ENCODE measurements around the gene ORM2.
"Not testable (repeated sequence)": the region's sequence is repeated elsewhere in the genome, so short reads cannot be mapped to it uniquely, and the experiment has no call there.

ORM2 gene

GRCh38 chr9:114308361-114308950 is 21.2 kb upstream of the ORM2 start:
- in situ Hi-C loops (cut with HindIII; ENCODE audit: low pct_ligation_motif_present, low pct_unique_long_range_greater_than_20kb, low sequenced_read_pairs) = no loop called here
- no peak for DNase-seq

- DNase-seq = no peak
- in situ Hi-C loops (cut with HindIII; ENCODE audit: low pct_ligation_motif_present, low pct_unique_long_range_greater_than_20kb, low sequenced_read_pairs) = no loop called here
Observed at GRCh38 chr9:114309096-114309495, 20.6 kb upstream of the ORM2 start.

GRCh38 chr9:114310471-114311450 is 18.9 kb upstream of the ORM2 start:
- in situ Hi-C loops (cut with HindIII; ENCODE audit: low pct_ligation_motif_present, low pct_unique_long_range_greater_than_20kb, low sequenced_read_pairs) = no loop called here

GRCh38 chr9:114311571-114312512 is 17.8 kb upstream of the ORM2 start:
- in situ Hi-C loops (cut with HindIII; ENCODE audit: low pct_ligation_motif_present, low pct_unique_long_range_greater_than_20kb, low sequenced_read_pairs) = no loop called here
- DNase-seq = no peak

More at GRCh38 chr9:114310471-114311450, 18.9 kb upstream of the ORM2 start:
- no peak for DNase-seq

GRCh38 chr9:114312513-114312875 is 17.2 kb upstream of the ORM2 start:
- in situ Hi-C loops (cut with HindIII; ENCODE audit: low pct_ligation_motif_present, low pct_unique_long_range_greater_than_20kb, low sequenced_read_pairs) = no loop called here
- DNase-seq = no peak

GRCh38 chr9:114313186-114313585 is 16.5 kb upstream of the ORM2 start:
- DNase-seq = no peak
- in situ Hi-C loops (cut with HindIII; ENCODE audit: low pct_ligation_motif_present, low pct_unique_long_range_greater_than_20kb, low sequenced_read_pairs) = no loop called here

GRCh38 chr9:114314256-114314867 is 15.3 kb upstream of the ORM2 start:
- in situ Hi-C loops (cut with HindIII; ENCODE audit: low pct_ligation_motif_present, low pct_unique_long_range_greater_than_20kb, low sequenced_read_pairs) = no loop called here

GRCh38 chr9:114314881-114315722 is 14.6 kb upstream of the ORM2 start:
- DNase-seq = no peak
- in situ Hi-C loops (cut with HindIII; ENCODE audit: low pct_ligation_motif_present, low pct_unique_long_range_greater_than_20kb, low sequenced_read_pairs) = no loop called here

More at GRCh38 chr9:114314256-114314867, 15.3 kb upstream of the ORM2 start:
- no peak for DNase-seq

- no peak for DNase-seq
- in situ Hi-C loops (cut with HindIII; ENCODE audit: low pct_ligation_motif_present, low pct_unique_long_range_greater_than_20kb, low sequenced_read_pairs) = no loop called here
Observed at GRCh38 chr9:114315723-114316363, 13.8 kb upstream of the ORM2 start.

- in situ Hi-C loops (cut with HindIII; ENCODE audit: low pct_ligation_motif_present, low pct_unique_long_range_greater_than_20kb, low sequenced_read_pairs) = no loop called here
Observed at GRCh38 chr9:114316605-114317230, 13.0 kb upstream of the ORM2 start.

GRCh38 chr9:114317665-114318357 is 11.9 kb upstream of the ORM2 start:
- in situ Hi-C loops (cut with HindIII; ENCODE audit: low pct_ligation_motif_present, low pct_unique_long_range_greater_than_20kb, low sequenced_read_pairs) = no loop called here
- no peak for DNase-seq

More at GRCh38 chr9:114316605-114317230, 13.0 kb upstream of the ORM2 start:
- DNase-seq = no peak

- in situ Hi-C loops (cut with HindIII; ENCODE audit: low pct_ligation_motif_present, low pct_unique_long_range_greater_than_20kb, low sequenced_read_pairs) = no loop called here
- no peak for DNase-seq
Observed at GRCh38 chr9:114318416-114318815, 11.3 kb upstream of the ORM2 start.

- no peak for DNase-seq
- in situ Hi-C loops (cut with HindIII; ENCODE audit: low pct_ligation_motif_present, low pct_unique_long_range_greater_than_20kb, low sequenced_read_pairs) = no loop called here
Observed at GRCh38 chr9:114319147-114319546, 10.5 kb upstream of the ORM2 start.

- DNase-seq = peak; percentile 17
- in situ Hi-C loops (cut with HindIII; ENCODE audit: low pct_ligation_motif_present, low pct_unique_long_range_greater_than_20kb, low sequenced_read_pairs) = not testable (repeated sequence)
Observed at GRCh38 chr9:114320710-114321109, 9.0 kb upstream of the ORM2 start.

- in situ Hi-C loops (cut with HindIII; ENCODE audit: low pct_ligation_motif_present, low pct_unique_long_range_greater_than_20kb, low sequenced_read_pairs) = no loop called here
- peak; percentile 10 for DNase-seq
Observed at GRCh38 chr9:114321759-114322158, 7.9 kb upstream of the ORM2 start.

- in situ Hi-C loops (cut with HindIII; ENCODE audit: low pct_ligation_motif_present, low pct_unique_long_range_greater_than_20kb, low sequenced_read_pairs); DNase-seq: not testable (repeated sequence)
Observed at GRCh38 chr9:114322160-114322818, 7.4 kb upstream of the ORM2 start.
